Head of caudate nucleus (tissue), 42 donors: ENCODE data around the gene MZT1.
"Not testable (repeated sequence)": the region's sequence is repeated elsewhere in the genome, so short reads cannot be mapped to it uniquely, and the experiment has no call there.

ENCODE experiments used
- DNase-seq, 42 donors: peaks; one replicate each; pipeline versions ENCODE4 v3.0.0 to v3.0.0-alpha.2; 2020 to 2021; ENCODE audit warnings: mixed read lengths in 7 of 42
- intact Hi-C: fragments of 100-400 bp; cut with DNase I; formaldehyde crosslinking; loops from one replicate; pipeline ENCODE4 v1.15.0; 2022

The MZT1 gene, protein sequence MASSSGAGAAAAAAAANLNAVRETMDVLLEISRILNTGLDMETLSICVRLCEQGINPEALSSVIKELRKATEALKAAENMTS

DNA sequence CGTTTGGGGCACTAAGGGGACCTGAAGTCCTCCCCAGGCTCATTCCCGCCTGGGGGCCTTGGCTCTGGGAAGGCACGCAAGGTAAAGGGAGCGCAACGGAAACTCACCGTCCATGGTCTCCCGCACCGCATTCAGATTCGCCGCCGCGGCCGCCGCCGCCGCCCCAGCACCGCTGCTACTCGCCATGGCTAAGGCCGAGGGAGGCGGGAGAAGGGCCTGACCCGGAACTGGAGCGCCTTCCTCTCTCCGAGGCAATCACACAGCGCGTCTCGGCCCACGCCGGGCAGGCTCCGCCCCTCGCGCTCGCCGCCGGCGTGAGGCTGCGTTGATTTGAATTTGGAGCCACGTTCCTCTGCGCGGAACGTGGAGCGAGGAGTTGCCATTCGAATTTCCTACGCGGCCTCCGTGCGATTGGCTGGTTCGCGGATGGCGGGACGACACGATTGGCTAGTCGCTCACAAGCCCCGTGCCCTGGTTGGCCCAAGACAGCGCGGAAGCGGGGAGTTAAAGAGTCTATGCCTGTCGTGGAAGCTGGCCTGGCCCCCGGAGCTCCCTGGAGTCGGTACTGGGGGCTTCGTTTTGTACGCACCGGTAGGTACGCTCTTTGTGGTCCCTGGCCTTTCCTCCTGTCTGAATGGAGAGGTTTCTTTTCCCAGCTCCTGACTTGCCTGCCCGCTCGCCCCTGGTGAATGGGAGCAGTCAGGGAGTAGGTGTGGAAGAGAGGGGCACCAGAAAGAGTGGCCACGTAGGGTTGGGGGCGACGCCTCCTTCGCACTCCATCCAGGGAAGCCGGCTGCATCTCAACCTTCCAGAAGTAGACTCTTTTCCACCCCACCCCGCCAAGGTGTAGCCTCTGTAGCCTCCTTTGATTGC is at the start of gene MZT1, which contains the start of gene BORA:
Gene MZT1, minus strand, starts transcription at position 213 of the 873 bp plus-strand sequence. Its CDS starts 27 bp downstream, at position 186.
Gene BORA, plus strand, starts transcription at position 507 of the 873 bp plus-strand sequence. CDS start 1,018 bp downstream, outside the sequence.
- intact Hi-C loops = no loop called here
- DNase-seq = peak; percentile 87 to 97 (median 94)

DNA sequence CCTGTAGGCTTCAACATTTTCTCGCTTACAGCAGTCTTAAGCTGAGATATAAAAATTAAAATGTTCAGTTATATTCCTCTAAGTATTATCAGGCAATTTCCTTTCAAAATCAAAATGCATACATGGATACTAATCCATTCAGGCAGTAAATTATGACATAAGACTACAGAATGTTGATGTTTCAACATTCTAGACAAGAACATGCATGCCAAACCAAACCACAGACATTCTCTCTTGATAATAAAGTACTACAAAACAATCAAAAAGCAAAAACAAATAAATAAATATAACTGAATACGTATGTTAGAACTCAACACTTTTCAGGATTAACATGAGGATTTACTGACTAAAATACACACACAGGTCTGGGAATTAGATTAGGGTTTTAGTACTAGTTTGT is 46.6 kb upstream of the MZT1 start:
- DNase-seq = no peak
- intact Hi-C loops = no loop called here

DNA sequence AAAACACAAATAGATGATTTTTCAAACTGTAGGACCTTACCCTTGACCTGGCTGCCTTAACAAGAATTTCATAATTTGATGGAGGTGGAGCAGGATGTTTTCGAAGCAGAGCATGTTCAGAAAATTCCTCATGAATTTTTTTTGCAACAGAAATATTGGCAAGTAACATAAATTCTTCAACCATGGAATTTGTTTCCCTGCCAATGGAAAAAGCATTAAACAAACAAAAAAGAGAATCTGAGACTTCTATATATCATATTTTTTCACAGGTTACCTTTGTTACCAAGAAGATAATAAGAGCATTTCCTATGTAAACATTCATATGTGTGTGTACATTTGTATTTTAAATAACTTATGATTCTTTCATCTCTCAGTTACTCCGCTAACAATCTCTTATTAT is 36.0 kb upstream of the MZT1 start:
- intact Hi-C loops = no loop called here
- DNase-seq = no peak

DNA sequence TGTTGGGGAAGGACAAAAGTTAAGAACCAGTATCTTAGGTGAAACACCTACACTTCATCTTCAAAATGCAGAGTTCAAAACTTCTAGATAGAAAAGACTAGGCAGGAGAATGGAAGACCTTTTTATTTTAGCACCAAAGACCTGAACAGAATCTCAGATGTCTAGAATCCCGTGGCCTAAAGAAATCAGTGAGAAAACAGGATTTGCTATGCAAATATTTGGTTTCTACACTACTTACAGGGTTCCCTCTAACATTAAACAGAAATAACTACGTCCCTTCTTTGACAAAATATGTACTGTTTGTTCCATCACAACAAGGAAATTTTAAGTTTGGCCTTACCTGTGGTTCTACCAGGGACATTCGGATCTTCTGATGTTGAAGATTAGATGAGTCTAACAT is 32.8 kb upstream of the MZT1 start:
- DNase-seq = no peak
- intact Hi-C loops = no loop called here

DNA sequence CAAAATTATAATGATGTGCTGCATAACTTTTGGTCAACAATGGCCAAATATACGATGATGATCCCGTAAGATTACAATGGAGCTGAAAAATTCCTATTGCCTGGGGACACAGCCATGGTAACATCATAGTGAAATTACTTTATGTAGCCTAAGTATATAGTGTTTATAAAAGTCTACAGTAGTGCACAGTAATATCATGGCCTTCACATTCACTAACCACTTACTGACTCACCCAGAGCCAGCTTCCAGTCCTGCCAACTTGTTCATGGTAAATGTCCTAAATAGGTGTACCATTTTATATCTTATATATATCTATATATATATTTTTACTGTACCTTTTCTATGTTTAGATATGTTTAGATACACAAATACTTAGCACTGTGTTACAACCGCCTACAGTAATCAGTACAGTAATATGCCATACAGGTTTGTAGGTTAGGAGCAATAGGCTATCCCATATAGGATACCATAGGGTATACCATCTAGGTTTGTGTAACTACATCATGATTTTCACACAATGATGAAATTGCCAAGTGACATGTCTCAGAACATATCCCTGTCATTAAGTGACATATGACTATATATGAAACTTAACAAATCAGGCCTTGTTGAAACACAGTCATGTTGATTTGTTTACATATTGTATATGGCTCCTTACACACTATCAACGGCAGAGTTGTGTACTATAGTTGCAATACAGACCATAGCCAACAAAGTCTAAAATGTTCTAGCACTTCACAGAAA is 30.5 kb upstream of the MZT1 start:
- DNase-seq = no peak
- intact Hi-C loops = no loop called here

DNA sequence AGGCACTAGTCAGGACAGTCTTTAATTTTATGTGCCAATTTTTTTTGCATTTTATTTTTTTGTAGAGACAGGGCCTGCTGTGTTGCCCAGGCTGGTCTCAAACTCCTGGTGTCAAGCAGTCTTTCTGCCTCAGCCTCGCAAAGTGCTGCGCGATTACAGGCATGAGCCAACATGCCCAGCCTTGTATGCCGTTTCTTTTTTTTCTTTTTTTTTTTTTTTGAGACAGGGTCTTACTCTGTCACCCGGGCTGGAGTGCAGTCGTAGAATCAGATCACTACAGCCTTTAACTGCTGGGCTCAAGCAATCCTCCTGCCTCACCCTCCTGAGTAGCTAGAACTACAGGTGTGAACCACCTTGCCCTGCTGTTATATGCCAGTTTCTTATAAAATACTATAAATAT is 26.7 kb upstream of the MZT1 start:
- intact Hi-C loops = no loop called here
- no peak for DNase-seq

DNA sequence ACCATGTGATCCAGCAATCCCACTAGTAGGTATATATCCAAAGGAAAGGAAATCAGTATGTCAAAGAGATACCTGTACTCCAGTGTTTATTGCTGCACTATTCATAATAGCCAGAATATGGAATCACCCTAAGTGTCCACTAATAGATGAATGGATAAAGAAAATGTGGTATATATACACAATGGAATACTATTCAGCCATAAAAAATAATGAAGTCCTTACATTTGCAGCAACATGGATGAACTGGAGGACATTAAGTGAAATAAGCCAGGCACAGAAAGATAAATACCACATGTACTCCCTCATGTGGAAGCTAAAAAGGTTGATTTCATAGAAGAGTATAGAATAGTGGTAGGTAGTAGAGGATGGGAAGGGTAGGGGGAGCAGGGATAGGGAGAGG is 23.8 kb upstream of the MZT1 start:
- no peak for DNase-seq
- intact Hi-C loops = no loop called here

DNA sequence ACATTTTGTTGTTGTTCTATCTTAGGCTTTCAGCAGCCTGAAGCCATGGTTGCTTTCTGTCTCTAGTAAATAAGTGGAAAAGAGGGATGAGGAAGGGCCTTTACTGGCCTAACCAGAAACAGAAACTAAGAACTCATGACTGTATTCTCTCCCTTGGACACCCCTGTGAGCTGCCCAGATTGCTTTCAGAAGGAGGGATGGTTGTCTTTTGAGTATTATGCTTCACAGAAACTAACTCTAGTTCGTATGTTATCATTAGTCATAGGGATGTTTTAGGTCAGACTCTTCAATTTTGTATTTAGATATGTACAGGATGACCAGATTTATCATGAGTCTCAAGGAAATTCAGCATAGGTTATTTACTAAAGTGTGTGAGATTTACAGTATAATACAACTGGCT is 17.8 kb upstream of the MZT1 start:
- DNase-seq = no peak
- intact Hi-C loops = no loop called here

DNA sequence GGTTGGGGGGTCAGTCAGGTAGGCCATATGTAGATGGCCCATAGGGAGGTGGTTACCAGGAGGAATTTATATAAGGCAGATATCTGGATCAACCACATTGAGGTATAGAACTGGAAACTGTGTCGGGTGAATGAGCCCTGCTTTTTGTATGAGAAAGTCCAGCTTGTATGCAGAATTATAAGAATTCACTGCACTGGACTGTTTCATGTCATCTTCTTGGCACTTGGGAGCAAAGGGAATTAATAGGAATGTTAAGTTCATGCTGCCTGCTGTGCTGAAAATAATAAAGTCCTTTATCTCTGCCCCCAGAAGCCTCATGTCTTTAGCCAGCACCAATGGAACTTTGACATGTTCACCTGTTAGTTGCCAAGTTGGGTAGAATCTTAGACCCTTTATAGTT is 12.6 kb upstream of the MZT1 start:
- DNase-seq = no peak
- intact Hi-C loops = no loop called here

DNA sequence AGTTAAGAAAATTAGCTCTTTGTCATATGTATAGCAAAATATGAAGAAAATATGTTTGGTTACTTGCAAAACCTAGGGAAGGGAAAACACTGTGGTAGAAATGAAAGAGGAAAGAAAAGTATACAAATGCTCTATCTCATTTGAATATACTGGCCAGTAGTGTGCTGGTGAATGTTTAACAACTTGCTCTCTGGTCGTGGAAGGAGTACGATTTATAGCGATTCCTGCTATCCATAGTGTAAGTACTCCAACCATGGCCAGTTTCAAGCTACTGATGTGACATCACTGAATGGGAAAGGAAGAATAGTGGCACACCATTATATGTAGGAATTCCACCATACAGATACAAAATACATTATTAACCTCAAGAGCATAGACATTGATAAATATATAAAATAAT is 9.6 kb upstream of the MZT1 start:
- intact Hi-C loops = no loop called here
- DNase-seq = no peak

DNA sequence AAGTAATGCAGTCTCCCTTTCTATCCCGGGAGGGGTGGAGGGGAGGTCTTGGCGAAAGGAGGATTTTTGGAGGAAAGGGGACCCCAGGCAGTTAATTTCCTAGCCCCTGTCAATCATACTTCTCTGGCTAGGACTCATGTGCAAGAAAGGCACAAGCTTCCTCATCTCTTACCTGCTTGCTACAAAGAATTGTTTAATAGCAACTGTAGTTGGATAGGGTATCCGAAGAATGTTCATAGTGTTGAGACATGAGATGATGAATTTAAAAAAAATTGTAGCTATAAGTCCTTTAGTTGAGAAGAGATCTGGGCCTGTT is 819 bp upstream of the MZT1 start:
- intact Hi-C loops = no loop called here
- DNase-seq = no peak

DNA sequence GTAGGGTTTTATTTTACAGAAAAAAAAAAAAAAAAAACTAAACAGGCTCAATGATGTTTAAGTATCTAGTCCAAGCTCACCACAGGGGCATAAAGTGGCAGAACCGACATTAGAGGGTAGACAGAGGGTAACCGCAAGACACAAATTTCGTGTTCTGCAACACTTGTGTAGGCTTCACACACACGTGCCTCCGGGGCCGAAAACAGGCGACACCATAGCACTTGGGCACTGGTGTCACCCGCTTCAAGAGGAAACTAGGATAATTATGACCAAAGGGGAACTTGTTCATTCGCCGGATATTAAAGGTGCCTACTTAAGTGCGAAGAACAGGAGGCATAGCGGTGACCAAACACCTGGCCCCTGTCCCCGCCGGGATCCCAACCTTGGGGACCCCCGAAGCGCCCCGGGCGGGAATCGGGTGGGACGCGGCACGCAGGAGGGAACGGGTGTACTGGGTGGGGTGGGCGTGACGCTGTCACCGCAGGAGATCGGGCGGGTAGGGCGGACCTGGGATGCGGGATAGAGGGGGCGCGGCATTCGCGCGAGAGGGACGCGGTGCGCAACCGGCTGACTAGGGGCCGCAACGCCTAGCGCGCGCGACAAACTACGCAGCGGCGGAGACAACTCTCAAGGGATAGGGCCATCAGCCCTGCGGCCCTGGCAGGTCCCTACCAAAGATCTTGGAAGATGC is 558 bp downstream of the MZT1 start:
- intact Hi-C loops = no loop called here
- peak in 41 of 42 donors; percentile 7 to 75 (median 45) for DNase-seq

DNA sequence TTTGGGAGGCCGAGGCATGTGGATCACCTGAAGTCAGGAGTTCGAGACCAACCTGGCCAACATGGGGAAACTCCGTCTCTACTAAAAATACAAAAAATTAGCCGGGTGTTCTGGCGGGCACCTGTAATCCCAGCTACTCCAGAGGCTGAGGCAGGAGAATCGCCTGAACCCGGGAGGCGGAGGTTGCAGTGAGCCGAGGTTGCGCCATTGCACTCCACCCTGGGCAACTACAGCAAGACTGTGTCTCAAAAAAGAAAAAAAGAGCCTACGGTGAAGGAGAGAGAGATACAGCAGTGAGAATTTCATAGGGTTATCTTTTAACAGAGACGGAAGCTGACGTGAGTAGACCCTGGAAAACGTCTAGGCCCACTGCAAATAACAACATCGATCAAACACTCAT is 1.2 kb downstream of the MZT1 start:
- intact Hi-C loops, DNase-seq: not testable (repeated sequence)

DNA sequence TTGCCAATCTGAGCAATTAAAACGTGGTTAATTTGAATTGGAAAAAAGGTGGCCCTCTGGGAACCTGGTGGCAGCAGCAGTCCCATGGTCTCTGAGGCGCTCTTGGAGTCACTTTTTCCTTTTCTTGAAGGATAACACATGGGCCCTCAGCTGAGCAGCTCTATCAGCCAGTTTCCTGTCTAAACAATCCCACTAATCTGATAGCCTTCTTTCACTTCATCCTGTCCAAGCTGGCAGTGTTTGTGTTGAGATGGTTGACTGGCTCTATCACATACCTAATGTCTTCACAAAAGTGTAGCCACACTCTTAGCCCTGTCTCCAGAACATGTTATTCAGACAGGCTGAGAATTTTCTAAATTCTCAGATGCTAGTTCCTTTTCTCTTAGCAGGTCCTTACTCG is 10.7 kb downstream of the MZT1 start:
- intact Hi-C loops = no loop called here
- no peak for DNase-seq

DNA sequence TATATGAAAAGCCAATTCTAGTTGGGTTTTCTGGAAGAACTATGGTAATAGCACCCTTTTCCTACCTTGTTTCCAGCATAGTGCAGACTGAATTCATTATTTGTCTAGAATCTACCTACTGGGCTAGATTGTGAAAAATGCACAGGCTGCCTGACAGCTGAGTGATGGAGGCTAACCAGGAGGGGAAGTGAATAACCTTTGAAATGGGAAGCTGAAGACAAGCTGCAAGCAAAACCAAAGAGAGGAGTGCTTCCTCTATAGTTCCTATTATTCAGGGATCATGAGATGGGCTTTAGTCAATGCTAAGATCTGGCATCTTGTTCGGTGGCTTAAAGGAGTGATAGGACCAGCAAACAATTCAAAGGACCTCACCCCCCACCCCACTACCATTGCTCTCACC is 26.9 kb downstream of the MZT1 start:
- DNase-seq = no peak
- intact Hi-C loops = no loop called here

DNA sequence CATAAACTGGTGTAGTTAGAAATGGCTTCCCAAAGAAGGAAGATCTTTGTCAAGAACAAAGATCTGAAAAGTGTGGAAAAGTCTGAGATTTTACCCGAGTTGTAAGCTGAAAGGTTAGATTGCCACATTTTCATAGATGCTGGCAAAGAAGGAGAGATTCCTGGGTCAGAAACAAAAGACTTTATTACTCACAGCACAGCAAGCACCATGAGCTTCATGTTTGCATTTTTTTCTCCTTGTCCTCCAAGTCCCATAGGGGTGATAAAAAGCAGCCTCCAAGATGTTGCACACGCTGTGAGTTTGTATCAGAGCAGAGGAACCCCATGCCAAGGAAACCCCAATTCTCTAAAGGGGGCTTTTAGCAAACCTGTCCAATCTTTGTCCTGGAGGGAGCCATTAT is 29.3 kb downstream of the MZT1 start:
- intact Hi-C loops = no loop called here

DNA sequence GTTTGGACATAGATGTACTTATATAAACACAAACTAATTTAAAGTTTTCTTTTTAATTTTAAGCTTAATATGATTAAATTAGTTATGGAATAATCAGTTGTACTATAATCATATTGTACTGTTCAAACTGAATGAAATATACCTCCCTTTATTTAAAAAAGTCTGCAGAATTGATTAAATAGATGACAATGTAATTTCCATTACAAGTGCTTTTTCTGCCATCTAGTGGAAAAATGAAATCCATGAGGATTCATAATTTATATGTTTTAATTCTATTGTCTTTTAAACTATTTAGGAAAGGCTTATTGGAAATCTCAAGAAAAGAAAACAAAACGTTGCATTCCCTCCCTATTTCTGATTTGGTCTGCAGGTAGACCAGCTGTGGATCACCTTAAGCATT is 30.9 kb downstream of the MZT1 start:
- DNase-seq = no peak
- intact Hi-C loops = no loop called here

More for the DNA sequence above, 29.3 kb downstream of the MZT1 start:
- no peak for DNase-seq

DNA sequence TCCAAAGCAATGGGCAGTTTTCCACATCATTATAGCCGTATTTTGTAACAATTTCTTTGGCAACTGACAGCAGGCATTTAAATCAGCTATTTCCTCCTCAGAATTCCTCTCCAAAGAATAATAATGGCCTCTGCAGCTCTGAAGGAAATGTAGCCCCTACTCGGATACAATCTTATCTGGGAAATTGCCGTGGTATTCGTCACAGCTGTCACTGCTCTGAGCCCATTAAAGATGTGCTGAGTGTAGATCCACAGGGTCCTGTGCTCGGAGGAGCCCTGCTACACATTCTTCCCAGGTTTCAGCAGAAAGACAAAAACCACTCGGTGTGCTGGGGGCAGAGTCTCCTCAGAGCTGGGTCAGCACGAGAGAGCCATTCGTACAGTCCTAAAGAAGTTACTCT is 33.1 kb downstream of the MZT1 start:
- intact Hi-C loops = no loop called here
- no peak for DNase-seq

DNA sequence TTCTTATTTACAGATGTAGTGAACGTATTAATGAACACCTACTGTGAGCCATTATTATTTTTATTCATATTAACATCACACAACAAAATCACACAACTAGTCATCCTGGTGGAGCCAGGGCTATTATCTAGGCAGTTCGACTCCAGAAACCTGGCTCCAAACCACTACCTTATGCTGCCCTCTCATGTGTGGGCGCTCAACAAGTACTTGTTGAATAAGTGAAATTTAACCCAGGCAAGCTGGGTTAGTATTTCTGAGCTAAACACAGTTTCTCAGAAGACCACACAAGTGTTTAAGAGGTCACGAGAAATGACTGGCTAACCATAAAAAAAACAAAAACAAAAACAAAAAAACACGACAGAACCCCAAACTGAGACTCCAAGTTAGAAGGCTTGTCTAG is 33.6 kb downstream of the MZT1 start:
- intact Hi-C loops = no loop called here
- no peak for DNase-seq
